ENCODE data around the gene GRIFIN. TPM values are rescaled to one million over a fixed set of nuclear protein-coding genes. Genes with fewer than 3 reads are reported as not detected.
A peak's percentile ranks its signal among the peaks of the same experiment; 100 is the strongest.

Gene GRIFIN
- total RNA-seq, 2 experiments from 2014 or later: not detected

- peaks cover 3% of the 10 kb centered on the region for H3K4me1 Mint-ChIP-seq
- CTCF ChIA-PET: no interaction called here
- H3K4me3 Mint-ChIP-seq: no peak overlapping the region
- POLR2A ChIA-PET: interaction anchor here (1.4 kb wide), 1 partner anchor 31 kb away, joined by 3 read pairs; no protein-coding TSS in a partner anchor
- no peaks in the 10 kb centered on the region for H3K27me3 Mint-ChIP-seq
- H3K9me3 Mint-ChIP-seq: no peaks in the 10 kb centered on the region
- DNase-seq: no peak
- H3K36me3 Mint-ChIP-seq (ENCODE audit: low read depth): peaks cover 53% of the 10 kb centered on the region
- no peak overlapping the region for H3K27ac Mint-ChIP-seq
Observed at GRCh38 chr7:2436341-2437104, 39.7 kb downstream of the GRIFIN start.

- Mint-ChIP-seq H3K27ac (no peak overlapping the region), H3K4me1 (peaks cover 11% of the 10 kb centered on the region), H3K36me3 (ENCODE audit: low read depth) (peaks cover 59% of the 10 kb centered on the region), H3K27me3 (no peaks in the 10 kb centered on the region), H3K9me3 (peaks cover 6% of the 10 kb centered on the region), H3K4me3 (no peak overlapping the region)
- CTCF ChIA-PET: no interaction called here
- POLR2A ChIA-PET: interaction anchor here (1.4 kb wide), 1 partner anchor 30 kb away, joined by 3 read pairs; no protein-coding TSS in a partner anchor
- DNase-seq: no peak
Observed at GRCh38 chr7:2435146-2435545, 41.1 kb downstream of the GRIFIN start.

GRCh38 chr7:2433713-2434550 lies 42.3 kb downstream of the GRIFIN start:
- H3K27me3 Mint-ChIP-seq: no peaks in the 10 kb centered on the region
- ChIA-PET CTCF (no interaction called here), POLR2A (interaction anchor here (3.6 kb wide), 1 partner anchor 27 kb away, joined by 16 read pairs; no protein-coding TSS in a partner anchor)
- peaks cover 6% of the 10 kb centered on the region for H3K9me3 Mint-ChIP-seq
- H3K27ac Mint-ChIP-seq: no peak overlapping the region
- peaks cover 66% of the 10 kb centered on the region for H3K36me3 Mint-ChIP-seq (ENCODE audit: low read depth)
- H3K4me1 Mint-ChIP-seq: peaks cover 22% of the 10 kb centered on the region
- DNase-seq: no peak
- H3K4me3 Mint-ChIP-seq: no peak overlapping the region

- no peak for DNase-seq
- Mint-ChIP-seq H3K4me3 (no peak overlapping the region), H3K27ac (no peak overlapping the region), H3K27me3 (no peaks in the 10 kb centered on the region), H3K36me3 (ENCODE audit: low read depth) (peaks cover 62% of the 10 kb centered on the region), H3K9me3 (peaks cover 6% of the 10 kb centered on the region), H3K4me1 (peaks cover 28% of the 10 kb centered on the region)
- CTCF ChIA-PET: interaction anchor here (1.4 kb wide), 1 partner anchor 29 kb away, joined by 6 read pairs; the partner anchor contains the start of gene CHST12
- POLR2A ChIA-PET: interaction anchor here (3.6 kb wide), 1 partner anchor 26 kb away, joined by 16 read pairs; no protein-coding TSS in a partner anchor
Observed at GRCh38 chr7:2432910-2433712, 43.1 kb downstream of the GRIFIN start.

GRCh38 chr7:2431260-2431867 lies 44.8 kb downstream of the GRIFIN start:
- ChIA-PET CTCF (interaction anchor here (1.0 to 1.7 kb wide), 12 partner anchors 10 to 78 kb away, joined by 3 to 11 read pairs (median 4); partner anchors contain the start of genes CHST12 and EIF3B), POLR2A (interaction anchor here (0.7 to 3.6 kb wide), 3 partner anchors 24 to 40 kb away, joined by 3 to 16 read pairs (median 3); partner anchors contain the start of gene CHST12)
- no peak overlapping the region for H3K27ac Mint-ChIP-seq

GRCh38 chr7:2425749-2426148 lies 50.4 kb downstream of the GRIFIN start:
- Mint-ChIP-seq H3K27me3 (no peaks in the 10 kb centered on the region), H3K4me3 (no peak overlapping the region), H3K9me3 (peaks cover 1% of the 10 kb centered on the region), H3K4me1 (peaks cover 31% of the 10 kb centered on the region), H3K36me3 (ENCODE audit: low read depth) (peaks cover 16% of the 10 kb centered on the region), H3K27ac (no peak overlapping the region)
- ChIA-PET POLR2A (no interaction called here), CTCF (interaction anchor here (0.6 kb wide), 1 partner anchor 19 kb away, joined by 3 read pairs; no protein-coding TSS in a partner anchor)
- no peak for DNase-seq

More at GRCh38 chr7:2431260-2431867, 44.8 kb downstream of the GRIFIN start:
- H3K36me3 Mint-ChIP-seq (ENCODE audit: low read depth): peaks cover 54% of the 10 kb centered on the region
- peaks cover 30% of the 10 kb centered on the region for H3K4me1 Mint-ChIP-seq
- peak; percentile 50 for DNase-seq
- H3K27me3 Mint-ChIP-seq: no peaks in the 10 kb centered on the region
- H3K9me3 Mint-ChIP-seq: peaks cover 6% of the 10 kb centered on the region
- H3K4me3 Mint-ChIP-seq: no peak overlapping the region

Other genes with a start within 250 kb of the GRIFIN start
- 100 to 1,000 TPM; 120 to 136 TPM for gene MAD1L1, start 243.5 kb downstream of the GRIFIN start, total RNA-seq
- 10 to 100 TPM; 23.6 to 25.7 TPM for gene MRM2, start 234.2 kb downstream of the GRIFIN start, total RNA-seq
- 10 to 100 TPM; 85.2 to 87.5 TPM for gene NUDT1, start 234.2 kb downstream of the GRIFIN start, total RNA-seq
- 10 to 100 TPM; 22.4 to 26.8 TPM for gene SNX8, start 162.0 kb downstream of the GRIFIN start, total RNA-seq
- 100 to 1,000 TPM; 135 to 138 TPM for gene EIF3B, start 121.6 kb downstream of the GRIFIN start, total RNA-seq
- gene CHST12, start 72.8 kb downstream of the GRIFIN start, total RNA-seq: 10 to 100 TPM; 64.6 to 65.1 TPM
- 100 to 1,000 TPM; 105 to 109 TPM for gene LFNG, start 43.4 kb upstream of the GRIFIN start, total RNA-seq
- gene BRAT1, start 79.1 kb upstream of the GRIFIN start, total RNA-seq: 10 to 100 TPM; 31.1 to 32.9 TPM
- 10 to 100 TPM; 12.7 to 14.0 TPM for gene IQCE, start 82.6 kb upstream of the GRIFIN start, total RNA-seq
- 10 to 100 TPM in 1 of 2 experiments, 1 to 10 TPM in 1; 9.7 to 10.2 TPM for gene TTYH3, start 155.6 kb upstream of the GRIFIN start, total RNA-seq
- gene AMZ1, start 211.8 kb upstream of the GRIFIN start, total RNA-seq: under 1 TPM; 0.78 to 0.88 TPM

Measured in activated CD4-positive, alpha-beta memory T cell treated with anti-CD3 and anti-CD28 coated beads, Interleukin-2, amount 10 ng/mL, durations not matched to agents 7 days and 5 days (primary cell).